ENCODE results near the gene LPAR5.

Gene LPAR5

GRCh38 chr12:6613776-6614512, 21.8 kb downstream of the LPAR5 start:
- DNase-seq (ENCODE audit: extremely low spot score) = peak; percentile 87
- 0 out of 2 replicates have a peak, but pooled peaks have one; percentile 57 for TF ChIP-seq HDGF (IDR thresholded peaks at IDR 0.05; ENCODE audit: borderline replicate concordance)
- peak; percentile 92 for TF ChIP-seq TARDBP (IDR thresholded peaks at IDR 0.05)
- no peak for TF ChIP-seq FOXK2 (IDR thresholded peaks at IDR 0.05)
- no peak for TF ChIP-seq NFRKB (IDR thresholded peaks at IDR 0.05)
- TF ChIP-seq ELF4 (IDR thresholded peaks at IDR 0.05) = no peak
- TF ChIP-seq SUZ12 (IDR thresholded peaks at IDR 0.05) = no peak
- ChIA-PET CTCF (interaction anchor here (0.6 to 2.3 kb wide), 13 partner anchors 8 to 308 kb away, joined by 3 to 11 read pairs (median 4); partner anchors contain the start of genes MLF2, NOP2 and ZNF384), POLR2A (interaction anchor here (0.7 to 3.7 kb wide), 12 partner anchors 13 to 329 kb away, joined by 3 to 39 read pairs (median 6); partner anchors contain the start of genes C12orf57, COPS7A, GAPDH and MLF2)

- TF ChIP-seq L3MBTL2 (conservative IDR thresholded peaks at IDR 0.05) (peak; percentile 76), ZNF384 (IDR thresholded peaks at IDR 0.05) (no peak)
- ChIA-PET POLR2A (interaction anchor here (0.6 to 3.7 kb wide), 21 partner anchors 10 to 330 kb away, joined by 3 to 39 read pairs (median 4); partner anchors contain the start of genes C12orf57, COPS7A, GAPDH and MLF2), CTCF (interaction anchor here (0.6 to 2.3 kb wide), 7 partner anchors 42 to 196 kb away, joined by 3 to 11 read pairs (median 4); partner anchors contain the start of genes NOP2 and ZNF384)
- DNase-seq (ENCODE audit: extremely low spot score) = no peak
Observed at GRCh38 chr12:6613015-6613775, 22.6 kb downstream of the LPAR5 start.

- POLR2A ChIA-PET = interaction anchor here (0.6 to 3.7 kb wide), 14 partner anchors 10 to 212 kb away, joined by 3 to 39 read pairs (median 4); partner anchors contain the start of genes COPS7A, MLF2, MRPL51 and NOP2
- CTCF ChIA-PET = interaction anchor here (0.6 to 2.3 kb wide), 4 partner anchors 42 to 196 kb away, joined by 3 to 11 read pairs (median 4); no protein-coding TSS in a partner anchor
- no peak for DNase-seq (ENCODE audit: extremely low spot score)
- TF ChIP-seq HDGF (IDR thresholded peaks at IDR 0.05; ENCODE audit: borderline replicate concordance) (no peak), SP1 (IDR thresholded peaks at IDR 0.05) (no peak)
Observed at GRCh38 chr12:6612652-6613014, 23.1 kb downstream of the LPAR5 start.

- no peak for DNase-seq (ENCODE audit: extremely low spot score)
- ChIA-PET CTCF (interaction anchor here (1.2 to 2.3 kb wide), 3 partner anchors 41 to 75 kb away, joined by 3 to 11 read pairs (median 5); no protein-coding TSS in a partner anchor), POLR2A (interaction anchor here (1.2 to 3.7 kb wide), 7 partner anchors 10 to 141 kb away, joined by 3 to 39 read pairs (median 8); partner anchors contain the start of genes COPS7A, MLF2, MRPL51 and NOP2)
- TF ChIP-seq ZNF384 (IDR thresholded peaks at IDR 0.05) (no peak), ELF4 (IDR thresholded peaks at IDR 0.05) (no peak), PKNOX1 (IDR thresholded peaks at IDR 0.05) (no peak), FOXK2 (IDR thresholded peaks at IDR 0.05) (no peak)
Observed at GRCh38 chr12:6612247-6612646, 23.5 kb downstream of the LPAR5 start.

GRCh38 chr12:6608592-6609281, 27.0 kb downstream of the LPAR5 start:
- DNase-seq (ENCODE audit: extremely low spot score) = no peak
- TF ChIP-seq FOXM1 (IDR thresholded peaks at IDR 0.05; ENCODE audit: borderline replicate concordance) = no peak
- no peak for TF ChIP-seq BHLHE40 (IDR thresholded peaks at IDR 0.05; ENCODE audit: borderline replicate concordance)
- TF ChIP-seq SUZ12 (IDR thresholded peaks at IDR 0.05) = no peak
- no peak for TF ChIP-seq HDGF (IDR thresholded peaks at IDR 0.05; ENCODE audit: borderline replicate concordance)
- no peak for TF ChIP-seq ELF4 (IDR thresholded peaks at IDR 0.05)
- TF ChIP-seq SP1 (IDR thresholded peaks at IDR 0.05) = no peak
- TF ChIP-seq ARNT (IDR thresholded peaks at IDR 0.05) = no peak
- TF ChIP-seq L3MBTL2 (conservative IDR thresholded peaks at IDR 0.05) = no peak
- TF ChIP-seq CTBP1 (IDR thresholded peaks at IDR 0.05; ENCODE audit: borderline replicate concordance) = no peak
- TF ChIP-seq TARDBP (IDR thresholded peaks at IDR 0.05) = no peak
- no peak for TF ChIP-seq FOXK2 (IDR thresholded peaks at IDR 0.05)
- no peak for TF ChIP-seq ZNF384 (IDR thresholded peaks at IDR 0.05)
- TF ChIP-seq PKNOX1 (IDR thresholded peaks at IDR 0.05) = no peak
- TF ChIP-seq FOXA1 (IDR thresholded peaks at IDR 0.05) = no peak
- no peak for TF ChIP-seq LEF1 (IDR thresholded peaks at IDR 0.05; ENCODE audit: borderline replicate concordance)
- TF ChIP-seq NFRKB (IDR thresholded peaks at IDR 0.05) = no peak
- POLR2A ChIA-PET = interaction anchor here (0.8 to 2.1 kb wide), 6 partner anchors 41 to 157 kb away, joined by 3 to 12 read pairs (median 4); partner anchors contain the start of genes COPS7A, MRPL51, NOP2 and ZNF384
- CTCF ChIA-PET = interaction anchor here (1.1 kb wide), 1 partner anchor 38 kb away, joined by 4 read pairs; no protein-coding TSS in a partner anchor

All from HEK293T (cell line).